Neural cell (in vitro differentiated cells): ENCODE measurements around the gene SPAG7. TPM values are rescaled to one million over a fixed set of nuclear protein-coding genes. Genes with fewer than 3 reads are reported as not detected.

Experiments used
- H2AFZ ChIP-seq: fragments of 200-600, 300-800 bp; sonication (generic), shearing (Covaris generic); 2 replicates; pipeline ENCODE4 v1.6.0; 2014; ENCODE audit warnings: low read depth, mild to moderate bottlenecking, antibody characterized with exemption, low read length, moderate library complexity
- H3F3A ChIP-seq: fragments of 200-600 bp; shearing (Covaris generic); 2 replicates; pipeline ENCODE4 v1.6.1; 2016; ENCODE audit warnings: mild to moderate bottlenecking, moderate library complexity, mixed read lengths, antibody characterized with exemption, low read length; ENCODE audit not compliant: insufficient read depth, poor library complexity, severe bottlenecking
- H3K27ac ChIP-seq: fragments of 200-600, 300-800 bp; sonication (generic), shearing (Covaris generic); 2 replicates; pipeline ENCODE4 v1.5.1; 2014; ENCODE audit warnings: mild to moderate bottlenecking, low read length, moderate library complexity
- H3K27me3 ChIP-seq: fragments of 300-800, 200-600 bp; sonication (generic), shearing (Covaris generic); 2 replicates; pipeline ENCODE4 v1.6.0; 2014; ENCODE audit warnings: mild to moderate bottlenecking, low read depth, low read length, moderate library complexity; ENCODE audit not compliant: insufficient read depth
- H3K36me3 ChIP-seq: fragments of 300-800, 200-600 bp; sonication (generic), shearing (Covaris generic); 2 replicates; pipeline ENCODE4 v1.5.1; 2014; ENCODE audit warnings: mild to moderate bottlenecking, antibody characterized with exemption, low read length, moderate library complexity; ENCODE audit not compliant: insufficient read depth
- H3K4me2 ChIP-seq: fragments of 300-800, 200-600 bp; sonication (generic), shearing (Covaris generic); 2 replicates; pipeline ENCODE4 v1.6.0; 2014; ENCODE audit warnings: mild to moderate bottlenecking, low read length
- H3K4me3 ChIP-seq: fragments of 300-800, 200-600 bp; sonication (generic), shearing (Covaris generic); 2 replicates; pipeline ENCODE4 v1.5.1; 2014; ENCODE audit warnings: mild to moderate bottlenecking, low read length, moderate library complexity
- H3K79me2 ChIP-seq: fragments of 200-600 bp; shearing (Covaris generic); replicated peaks from 2 replicates; pipeline ENCODE4 v1.6.0; 2014; ENCODE audit warnings: mild to moderate bottlenecking, low read length, moderate library complexity; ENCODE audit not compliant: insufficient read depth
- H3K9ac ChIP-seq: fragments of 300-800, 200-600 bp; sonication (generic), shearing (Covaris generic); 2 replicates; pipeline ENCODE4 v1.6.1; 2016; ENCODE audit warnings: mild to moderate bottlenecking, low read length, mixed read lengths
- H3K9me2 ChIP-seq: fragments of 200-600 bp; shearing (Covaris generic); 2 replicates; pipeline ENCODE4 v1.6.1; 2016; ENCODE audit warnings: mild to moderate bottlenecking, low read length, mixed read lengths; ENCODE audit not compliant: insufficient read depth
- H3K9me3 ChIP-seq: fragments of 200-600, 300-800 bp; sonication (generic), shearing (Covaris generic); 2 replicates; pipeline ENCODE4 v1.6.1; 2016; ENCODE audit warnings: mild to moderate bottlenecking, mixed run types, low read length, moderate library complexity, mixed read lengths
- H4K20me1 ChIP-seq: fragments of 200-600 bp; shearing (Covaris generic); 2 replicates; pipeline ENCODE4 v1.6.1; 2016; ENCODE audit warnings: mild to moderate bottlenecking, mixed run types; ENCODE audit not compliant: insufficient read depth
- CTCF ChIP-seq: fragments of 450-650 bp; IDR thresholded peaks from 2 replicates; pipeline ENCODE4 v1.5.1; 2014; ENCODE audit warnings: antibody characterized with exemption, mild to moderate bottlenecking, moderate library complexity; ENCODE audit not compliant: poor library complexity, severe bottlenecking
- EP300 ChIP-seq: fragments of 450-650 bp; conservative IDR thresholded peaks from 2 replicates; pipeline ENCODE4 v1.6.1; 2014; ENCODE audit warnings: antibody characterized with exemption, mild to moderate bottlenecking, moderate library complexity; ENCODE audit not compliant: poor library complexity, severe bottlenecking
- EZH2 ChIP-seq: fragments of 200-600, 300-800 bp; shearing (Covaris generic), sonication (generic); IDR thresholded peaks from 2 replicates; pipeline ENCODE4 v1.6.1; 2014; ENCODE audit warnings: antibody characterized with exemption, low read length, borderline replicate concordance, mild to moderate bottlenecking; ENCODE audit not compliant: insufficient read depth, poor library complexity, severe bottlenecking
- MXI1 ChIP-seq: fragments of 450-650 bp; conservative IDR thresholded peaks from 2 replicates; pipeline ENCODE4 v1.6.1; 2014; ENCODE audit warnings: antibody characterized with exemption, mild to moderate bottlenecking; ENCODE audit not compliant: poor library complexity, severe bottlenecking
- POLR2AphosphoS5 ChIP-seq: IDR thresholded peaks from 2 replicates; pipeline ENCODE4 v1.6.1; 2012
- RAD21 ChIP-seq: fragments of 450-650 bp; conservative IDR thresholded peaks from 2 replicates; pipeline ENCODE4 v1.6.1; 2014; ENCODE audit warnings: antibody characterized with exemption, mild to moderate bottlenecking, moderate library complexity
- REST ChIP-seq: IDR thresholded peaks from 2 replicates; pipeline ENCODE4 v1.6.1; 2012; ENCODE audit warnings: borderline replicate concordance
- SMC3 ChIP-seq: fragments of 450-650 bp; conservative IDR thresholded peaks from 2 replicates; pipeline ENCODE4 v1.6.1; 2014; ENCODE audit warnings: antibody characterized with exemption, mild to moderate bottlenecking, moderate library complexity; ENCODE audit not compliant: poor library complexity
- TAF1 ChIP-seq: IDR thresholded peaks from 2 replicates; pipeline ENCODE4 v1.6.1; 2012; ENCODE audit warnings: low read depth
- polyA plus RNA-seq: library from polyadenylated mRNA; depleted of rRNA; stranded (reverse); fragments of >200 nt; gene quantifications from 2 replicates; pipeline ENCODE4 v1.2.3, GENCODE V29; 2014

The SPAG7 gene
- polyA plus RNA-seq, 1 donor from 2014 or later, result 66.4 TPM

DNA sequence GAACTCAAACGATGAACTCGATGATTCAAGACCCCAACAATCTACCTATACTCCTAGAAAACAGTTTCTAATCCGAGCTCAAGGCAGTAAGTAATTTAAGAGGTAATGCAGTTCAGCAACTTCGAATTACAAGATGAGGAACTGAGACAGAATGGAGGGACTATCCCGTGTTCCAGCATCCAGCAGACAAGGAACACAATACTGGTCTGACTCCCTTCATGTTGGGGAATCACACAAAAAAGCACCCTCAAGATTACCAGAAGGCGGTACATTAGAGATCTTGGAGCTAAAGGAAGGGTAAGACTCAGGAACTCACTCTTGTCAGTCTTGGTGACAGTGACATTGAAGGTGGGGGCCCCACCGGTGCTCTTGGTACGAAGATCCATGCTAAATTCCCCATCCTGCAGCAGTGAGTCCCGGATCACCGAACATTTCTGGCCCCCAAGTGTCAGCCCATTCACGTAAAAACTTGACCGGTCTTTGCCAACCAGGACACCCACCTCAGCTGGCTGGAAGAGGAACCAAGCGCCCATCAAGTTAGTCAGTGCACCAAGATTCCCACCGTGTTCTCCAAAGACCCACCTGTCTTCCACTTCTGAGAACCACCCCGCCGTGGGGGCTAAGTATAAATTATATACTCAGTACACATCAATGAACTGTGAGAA lies 21.2 kb downstream of the SPAG7 start:
- Histone ChIP-seq H2AFZ (no peak overlapping the region), H3K4me2 (no peak overlapping the region), H4K20me1 (no peaks in the 10 kb centered on the region), H3K27me3 (peaks cover 3% of the 10 kb centered on the region), H3F3A (no peaks in the 10 kb centered on the region), H3K4me3 (peak overlapping the region; percentile 99), H3K9me3 (no peaks in the 10 kb centered on the region), H3K9me2 (no peaks in the 10 kb centered on the region), H3K9ac (no peak overlapping the region), H3K36me3 (no peaks in the 10 kb centered on the region), H3K27ac (no peak overlapping the region), H3K79me2 (peaks cover 7% of the 10 kb centered on the region)
- TF ChIP-seq EP300 (no peak), RAD21 (no peak), TAF1 (no peak), MXI1 (no peak), REST (no peak), POLR2AphosphoS5 (no peak), CTCF (no peak), SMC3 (no peak), EZH2 (no peak)

- Histone ChIP-seq H3K4me2 (no peak overlapping the region), H3K27me3 (peaks cover 3% of the 10 kb centered on the region), H3K27ac (no peak overlapping the region), H3K36me3 (no peaks in the 10 kb centered on the region), H4K20me1 (no peaks in the 10 kb centered on the region), H3K9ac (no peak overlapping the region), H3K9me2 (no peaks in the 10 kb centered on the region), H2AFZ (no peak overlapping the region), H3F3A (no peaks in the 10 kb centered on the region), H3K9me3 (no peaks in the 10 kb centered on the region), H3K4me3 (no peak overlapping the region), H3K79me2 (peaks cover 12% of the 10 kb centered on the region)
- TF ChIP-seq RAD21 (no peak), SMC3 (no peak), EP300 (no peak), TAF1 (no peak), EZH2 (no peak), CTCF (no peak), REST (no peak), POLR2AphosphoS5 (no peak), MXI1 (no peak)
Measured at GRCh38 chr17:4945944-4946280, 21.7 kb downstream of the SPAG7 start.
